Lung (tissue), 12 donors: ENCODE results near the gene EPB41L4A. TPM values are rescaled to one million over a fixed set of nuclear protein-coding genes. Genes with fewer than 3 reads are reported as not detected.

ENCODE experiments used
- ATAC-seq: fragments of 200-7000 bp; cut with Tn5 transposase; one replicate; pipeline ENCODE4 v1.9.1; 2020; ENCODE audit warnings: moderate number of reproducible peaks; ENCODE audit not compliant: insufficient read depth, low FRiP score
- DNase-seq, 3 donors: peaks; one replicate each; pipeline ENCODE4 v3.0.0-alpha.2; 2013 to 2017
- H3K27ac ChIP-seq, 2 donors: one replicate each; pipeline ENCODE4 v1.5.1; 2013; ENCODE audit warnings: mild to moderate bottlenecking in 2 of 2, moderate library complexity in 2 of 2, control low read depth in 1 of 2, inconsistent platforms in 1 of 2, low read depth in 1 of 2, low read length in 1 of 2
- H3K27me3 ChIP-seq, 3 donors: one replicate each; pipeline ENCODE4 v1.5.1; 2013; ENCODE audit warnings: low read length in 2 of 3; ENCODE audit not compliant: control insufficient read depth in 3 of 3, insufficient read depth in 3 of 3
- H3K36me3 ChIP-seq, 4 donors: one replicate each; pipeline ENCODE4 v1.5.1; 2013; ENCODE audit warnings: low read length in 4 of 4, mild to moderate bottlenecking in 1 of 4, moderate library complexity in 1 of 4; ENCODE audit not compliant: control insufficient read depth in 4 of 4, insufficient read depth in 4 of 4
- H3K4me1 ChIP-seq, 5 donors: one replicate each; pipeline ENCODE4 v1.5.1; 2013; ENCODE audit warnings: low read length in 5 of 5, mild to moderate bottlenecking in 2 of 5, moderate library complexity in 1 of 5; ENCODE audit not compliant: control insufficient read depth in 5 of 5, insufficient read depth in 5 of 5
- H3K4me3 ChIP-seq: one replicate; pipeline ENCODE4 v1.5.1; 2013; ENCODE audit warnings: mild to moderate bottlenecking, control low read depth, moderate library complexity
- H3K9ac ChIP-seq, 2 donors: one replicate each; pipeline ENCODE4 v1.5.1; 2013; ENCODE audit warnings: low read length in 2 of 2, control low read depth in 1 of 2; ENCODE audit not compliant: insufficient read depth in 1 of 2
- H3K9me3 ChIP-seq, 4 donors: one replicate each; pipeline ENCODE4 v1.5.1; 2013; ENCODE audit warnings: low read length in 3 of 4, mild to moderate bottlenecking in 1 of 4, moderate library complexity in 1 of 4; ENCODE audit not compliant: control insufficient read depth in 4 of 4, insufficient read depth in 3 of 4
- CTCF ChIP-seq: IDR thresholded peaks from 2 replicates; pipeline ENCODE4 v1.5.1; 2012; ENCODE audit warnings: mild to moderate bottlenecking; ENCODE audit errors: control extremely low read depth, extremely low read depth
- WGBS, 2 donors: extraction: QIAGEN DNeasy Blood & Tissue Kit; methylation state at CpG; one replicate each; pipeline ENCODE4 v1.1.7; 2013; 5-methylcytosine and 5-hydroxymethylcytosine counted together
- polyA plus RNA-seq, 2 donors: library from polyadenylated mRNA; stranded (reverse); fragments of 200-250 nt; gene quantifications; one replicate each; pipeline ENCODE4 v1.2.1, GENCODE V29; 2013
- total RNA-seq, 2 donors: library from RNA; depleted of rRNA in 1 of 2; stranded (reverse); fragments of >200 nt in 1 of 2; gene quantifications; one replicate each; pipeline ENCODE4 v1.2.1, GENCODE V29; 2014 to 2021
- donor health status: control.
- donor health status: control.
- donor health status: Bipolar disorder and iron deficiency.
- donor health status: healthy.
- donor health status: DM: yes; HTN: yes; CAD: no.

The EPB41L4A gene
- total and polyA plus RNA-seq, 4 donors, result 4.6 to 44.5 (median 14.9) TPM

- TF ChIP-seq CTCF, result no peak
- no peak for ATAC-seq
- WGBS, 2 donors, result 73 to 79% methylated on average over 3 of the region's 3 CpGs
Measured at GRCh38 chr5:112200131-112200530, 218.9 kb downstream of the EPB41L4A start.

GRCh38 chr5:112196584-112196983 is 222.5 kb downstream of the EPB41L4A start:
- Histone ChIP-seq H3K4me3 (no peak overlapping the region), H3K36me3 (peaks cover 0 to 23% (median 4%) of the 10 kb centered on the region in 4 donors), H3K27ac (no peak overlapping the region), H3K4me1 (peaks cover 0 to 7% (median 0%) of the 10 kb centered on the region in 5 donors), H3K9me3 (no peaks in the 10 kb centered on the region), H3K9ac (no peak overlapping the region), H3K27me3 (no peaks in the 10 kb centered on the region)
- TF ChIP-seq CTCF, result no peak
- ATAC-seq (no peak), DNase-seq (no peak)
- WGBS, 2 donors, result 80 to 82% methylated on average over 3 of the region's 3 CpGs

More at GRCh38 chr5:112200131-112200530, 218.9 kb downstream of the EPB41L4A start:
- Histone ChIP-seq H3K4me3 (no peak overlapping the region), H3K9ac (no peak overlapping the region), H3K36me3 (peaks cover 0 to 10% (median 6%) of the 10 kb centered on the region in 4 donors), H3K4me1 (peaks cover 0 to 7% (median 0%) of the 10 kb centered on the region in 5 donors), H3K9me3 (no peaks in the 10 kb centered on the region), H3K27me3 (no peaks in the 10 kb centered on the region), H3K27ac (no peak overlapping the region)
- DNase-seq, result no peak

GRCh38 chr5:112195924-112196323 is 223.2 kb downstream of the EPB41L4A start:
- 87 to 90% methylated on average over 4 of the region's 4 CpGs for WGBS, 2 donors
- peaks cover 0 to 20% (median 4%) of the 10 kb centered on the region in 4 donors for H3K36me3 ChIP-seq
- H3K27ac ChIP-seq, result no peak overlapping the region
- DNase-seq (no peak), ATAC-seq (no peak)
- H3K9ac ChIP-seq, result no peak overlapping the region
- H3K4me3 ChIP-seq, result no peak overlapping the region
- H3K27me3 ChIP-seq, result no peaks in the 10 kb centered on the region
- no peak for TF ChIP-seq CTCF
- peaks cover 0 to 7% (median 0%) of the 10 kb centered on the region in 5 donors for H3K4me1 ChIP-seq
- H3K9me3 ChIP-seq, result no peaks in the 10 kb centered on the region

GRCh38 chr5:112192866-112193265 is 226.2 kb downstream of the EPB41L4A start:
- Histone ChIP-seq H3K27me3 (no peaks in the 10 kb centered on the region), H3K4me1 (peaks cover 0 to 4% (median 0%) of the 10 kb centered on the region in 5 donors), H3K9me3 (no peaks in the 10 kb centered on the region), H3K4me3 (no peak overlapping the region), H3K27ac (no peak overlapping the region), H3K9ac (no peak overlapping the region), H3K36me3 (peaks cover 0 to 19% (median 4%) of the 10 kb centered on the region in 4 donors)
- ATAC-seq, result no peak
- TF ChIP-seq CTCF, result no peak
- WGBS, 2 donors, result 94 to 96% methylated on average over 3 of the region's 3 CpGs
- DNase-seq, result peak in 1 of 3 donors; percentile 16
